ENCODE results near the gene LPCAT1.
"Not testable (repeated sequence)": the region's sequence is repeated elsewhere in the genome, so short reads cannot be mapped to it uniquely, and the experiment has no call there.

Gene LPCAT1

GRCh38 chr5:1519631-1520210 lies 4.0 kb downstream of the LPCAT1 start:
- TF ChIP-seq, protein P1, sequence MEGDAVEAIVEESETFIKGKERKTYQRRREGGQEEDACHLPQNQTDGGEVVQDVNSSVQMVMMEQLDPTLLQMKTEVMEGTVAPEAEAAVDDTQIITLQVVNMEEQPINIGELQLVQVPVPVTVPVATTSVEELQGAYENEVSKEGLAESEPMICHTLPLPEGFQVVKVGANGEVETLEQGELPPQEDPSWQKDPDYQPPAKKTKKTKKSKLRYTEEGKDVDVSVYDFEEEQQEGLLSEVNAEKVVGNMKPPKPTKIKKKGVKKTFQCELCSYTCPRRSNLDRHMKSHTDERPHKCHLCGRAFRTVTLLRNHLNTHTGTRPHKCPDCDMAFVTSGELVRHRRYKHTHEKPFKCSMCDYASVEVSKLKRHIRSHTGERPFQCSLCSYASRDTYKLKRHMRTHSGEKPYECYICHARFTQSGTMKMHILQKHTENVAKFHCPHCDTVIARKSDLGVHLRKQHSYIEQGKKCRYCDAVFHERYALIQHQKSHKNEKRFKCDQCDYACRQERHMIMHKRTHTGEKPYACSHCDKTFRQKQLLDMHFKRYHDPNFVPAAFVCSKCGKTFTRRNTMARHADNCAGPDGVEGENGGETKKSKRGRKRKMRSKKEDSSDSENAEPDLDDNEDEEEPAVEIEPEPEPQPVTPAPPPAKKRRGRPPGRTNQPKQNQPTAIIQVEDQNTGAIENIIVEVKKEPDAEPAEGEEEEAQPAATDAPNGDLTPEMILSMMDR (IDR thresholded peaks at IDR 0.05; ENCODE audit: extremely low read depth, insufficient read depth, missing control alignments): no peak
- in situ Hi-C loops (cut with MboI; ENCODE audit: low pct_unique_long_range_greater_than_20kb, low sequenced_read_pairs, unreplicated experiment): no loop called here
- no peak for DNase-seq (ENCODE audit: low spot score)

DNA sequence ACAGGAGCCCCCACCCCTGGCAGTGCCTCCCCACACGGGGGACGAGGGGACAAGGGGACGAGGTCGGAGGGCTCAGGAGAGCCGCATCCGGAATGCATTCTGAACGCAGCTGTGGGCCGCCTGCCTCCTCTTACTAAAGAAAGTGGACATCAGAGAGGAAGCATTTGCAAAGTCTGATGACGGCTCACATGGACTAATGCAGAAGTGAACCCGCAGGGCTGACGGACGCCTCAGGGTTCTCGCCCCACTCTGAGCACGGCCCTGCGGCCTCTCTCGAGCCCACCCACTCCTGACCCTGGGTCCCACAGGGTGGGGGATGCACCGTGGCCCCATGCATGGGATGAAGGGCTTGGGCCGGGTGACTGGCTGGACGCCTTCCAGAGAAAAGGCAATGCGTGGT lies 5.9 kb downstream of the LPCAT1 start:
- DNase-seq (ENCODE audit: low spot score): no peak
- in situ Hi-C loops (cut with MboI; ENCODE audit: low pct_unique_long_range_greater_than_20kb, low sequenced_read_pairs, unreplicated experiment): no loop called here
- TF ChIP-seq, protein P1 (IDR thresholded peaks at IDR 0.05; ENCODE audit: extremely low read depth, insufficient read depth, missing control alignments): no peak

- TF ChIP-seq, protein P1 (IDR thresholded peaks at IDR 0.05; ENCODE audit: extremely low read depth, insufficient read depth, missing control alignments): no peak
- DNase-seq (ENCODE audit: low spot score): no peak
- in situ Hi-C loops (cut with MboI; ENCODE audit: low pct_unique_long_range_greater_than_20kb, low sequenced_read_pairs, unreplicated experiment): no loop called here
Observed at GRCh38 chr5:1516615-1517601, 6.9 kb downstream of the LPCAT1 start.

GRCh38 chr5:1515921-1516571 lies 7.7 kb downstream of the LPCAT1 start:
- TF ChIP-seq, protein P1 (IDR thresholded peaks at IDR 0.05; ENCODE audit: extremely low read depth, insufficient read depth, missing control alignments): no peak
- in situ Hi-C loops (cut with MboI; ENCODE audit: low pct_unique_long_range_greater_than_20kb, low sequenced_read_pairs, unreplicated experiment): no loop called here
- DNase-seq (ENCODE audit: low spot score): no peak

DNA sequence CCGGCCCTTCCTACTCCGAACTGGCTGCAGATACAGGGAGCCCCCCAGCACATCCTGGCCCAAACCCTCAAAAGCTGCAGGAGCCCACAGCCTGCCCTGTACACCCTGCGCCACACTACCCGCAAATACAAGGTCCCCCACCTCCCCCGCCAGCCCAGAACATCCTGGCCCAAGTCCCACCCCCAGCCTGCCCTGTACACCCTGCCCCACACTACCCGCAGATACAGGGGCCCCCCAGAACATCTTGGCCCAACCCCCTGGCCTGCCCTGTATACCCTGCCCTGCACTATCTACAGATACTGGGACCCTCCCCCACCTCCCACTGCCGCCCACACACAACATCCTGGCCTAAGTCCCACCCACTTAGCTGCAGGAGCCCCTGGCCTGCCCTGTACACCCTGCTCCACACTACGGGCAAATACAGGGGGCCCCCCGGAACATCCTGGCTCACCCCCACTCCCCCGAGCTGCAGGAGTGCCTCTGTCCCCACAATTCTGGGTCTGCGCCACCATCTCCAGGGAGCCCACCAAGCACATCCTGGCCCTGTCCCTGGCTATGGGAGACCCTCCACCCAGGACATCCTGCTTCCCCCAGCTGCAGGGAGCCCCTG lies 8.3 kb downstream of the LPCAT1 start:
- TF ChIP-seq, protein P1 (IDR thresholded peaks at IDR 0.05; ENCODE audit: extremely low read depth, insufficient read depth, missing control alignments): no peak
- in situ Hi-C loops (cut with MboI; ENCODE audit: low pct_unique_long_range_greater_than_20kb, low sequenced_read_pairs, unreplicated experiment): no loop called here

DNA sequence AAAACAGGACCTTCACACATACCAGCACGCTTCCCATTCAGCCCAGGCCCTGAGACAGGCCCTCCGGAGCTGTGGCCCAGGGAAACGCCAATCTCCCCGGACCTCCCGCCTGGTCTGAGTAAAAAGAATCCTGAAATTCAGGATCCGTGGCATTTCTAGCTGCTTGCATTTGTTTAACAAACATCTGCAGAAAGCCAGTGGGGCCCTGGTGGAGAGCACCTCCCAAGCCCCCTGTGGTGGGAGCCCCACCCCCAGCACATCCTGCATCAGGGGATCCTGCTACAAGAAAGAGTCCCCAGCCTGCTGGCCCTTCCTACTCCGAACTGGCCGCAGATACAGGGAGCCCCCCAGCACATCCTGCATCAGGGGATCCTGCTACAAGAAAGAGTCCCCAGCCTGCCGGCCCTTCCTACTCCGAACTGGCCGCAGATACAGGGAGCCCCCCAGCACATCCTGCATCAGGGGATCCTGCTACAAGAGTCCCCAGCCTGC lies 8.9 kb downstream of the LPCAT1 start:
- in situ Hi-C loops (cut with MboI; ENCODE audit: low pct_unique_long_range_greater_than_20kb, low sequenced_read_pairs, unreplicated experiment); DNase-seq (ENCODE audit: low spot score): not testable (repeated sequence)

More for the DNA sequence above, 8.3 kb downstream of the LPCAT1 start:
- no peak for DNase-seq (ENCODE audit: low spot score)
